Stimulated activated naive B cell treated with anti-CD40 and anti-IgM and Interleukin-4, amounts not matched to agents 10 μg/mL and 1 μg/mL and 100 μg/mL, for 72 hours (primary cell): Measurements from ENCODE around the gene LRRC56.

Experiments used
- ATAC-seq, 2 donors: fragments of 150-1000 bp; cut with Tn5 transposase; replicated peaks; 2 replicates each; pipeline ENCODE4 v1.10.0; 2021; ENCODE audit warnings: moderate library complexity in 1 of 2
- DNase-seq: peaks from one replicate; pipeline ENCODE4 v3.0.0; 2021
- H3K27ac Mint-ChIP-seq: one replicate; pipeline ENCODE4 v1.8.0; 2022; ENCODE audit warnings: mild to moderate bottlenecking, mixed read lengths
- H3K27me3 Mint-ChIP-seq, 2 donors: one replicate each; pipeline ENCODE4 v1.8.0; 2022; ENCODE audit warnings: mixed read lengths in 2 of 2
- H3K36me3 Mint-ChIP-seq, 2 donors: one replicate each; pipeline ENCODE4 v1.8.0; 2022; ENCODE audit warnings: mixed read lengths in 2 of 2, mild to moderate bottlenecking in 1 of 2
- H3K4me1 Mint-ChIP-seq, 2 donors: one replicate each; pipeline ENCODE4 v1.8.0; 2022; ENCODE audit warnings: mixed read lengths in 2 of 2, mild to moderate bottlenecking in 1 of 2
- H3K4me3 Mint-ChIP-seq, 2 donors: one replicate each; pipeline ENCODE4 v1.8.0; 2022; ENCODE audit warnings: mild to moderate bottlenecking in 2 of 2, mixed read lengths in 2 of 2, moderate library complexity in 1 of 2
- H3K9me3 Mint-ChIP-seq, 2 donors: one replicate each; pipeline ENCODE4 v1.8.0; 2022; ENCODE audit warnings: mixed read lengths in 2 of 2, mild to moderate bottlenecking in 1 of 2

The LRRC56 gene

GRCh38 chr11:537622-538430 is 499 bp downstream of the LRRC56 start:
- Mint-ChIP-seq H3K9me3 (no peaks in the 10 kb centered on the region), H3K27me3 (no peaks in the 10 kb centered on the region), H3K4me1 (peaks cover 17 to 32% of the 10 kb centered on the region in 2 donors), H3K27ac (peak overlapping the region; percentile 95), H3K36me3 (peaks cover 0 to 2% of the 10 kb centered on the region in 2 donors), H3K4me3 (peak overlapping the region; percentile 77 to 96)
- ATAC-seq (no peak), DNase-seq (no peak)

GRCh38 chr11:538431-539051 is 1.2 kb downstream of the LRRC56 start:
- no peak overlapping the region for H3K27ac Mint-ChIP-seq

GRCh38 chr11:539971-540481 is 2.7 kb downstream of the LRRC56 start:
- peaks cover 0 to 2% of the 10 kb centered on the region in 2 donors for H3K36me3 Mint-ChIP-seq

More at GRCh38 chr11:538431-539051, 1.2 kb downstream of the LRRC56 start:
- no peaks in the 10 kb centered on the region for H3K9me3 Mint-ChIP-seq
- H3K4me1 Mint-ChIP-seq = peaks cover 17 to 32% of the 10 kb centered on the region in 2 donors
- H3K4me3 Mint-ChIP-seq = no peak overlapping the region
- peaks cover 0 to 2% of the 10 kb centered on the region in 2 donors for H3K36me3 Mint-ChIP-seq
- H3K27me3 Mint-ChIP-seq = no peaks in the 10 kb centered on the region
- DNase-seq (no peak), ATAC-seq (no peak)

GRCh38 chr11:540583-541432 is 3.5 kb downstream of the LRRC56 start:
- Mint-ChIP-seq H3K36me3 (peaks cover 0 to 2% of the 10 kb centered on the region in 2 donors), H3K9me3 (no peaks in the 10 kb centered on the region), H3K27me3 (no peaks in the 10 kb centered on the region), H3K4me1 (peaks cover 14 to 21% of the 10 kb centered on the region in 2 donors), H3K27ac (no peak overlapping the region), H3K4me3 (no peak overlapping the region)
- no peak for DNase-seq
- ATAC-seq = no peak

More at GRCh38 chr11:539971-540481, 2.7 kb downstream of the LRRC56 start:
- Mint-ChIP-seq H3K4me3 (no peak overlapping the region), H3K4me1 (peaks cover 14 to 21% of the 10 kb centered on the region in 2 donors), H3K9me3 (no peaks in the 10 kb centered on the region), H3K27ac (no peak overlapping the region), H3K27me3 (no peaks in the 10 kb centered on the region)
- ATAC-seq (no peak), DNase-seq (no peak)

GRCh38 chr11:541433-541885 is 4.1 kb downstream of the LRRC56 start:
- no peaks in the 10 kb centered on the region for H3K36me3 Mint-ChIP-seq
- DNase-seq (no peak), ATAC-seq (no peak)
- peaks cover 11 to 16% of the 10 kb centered on the region in 2 donors for H3K4me1 Mint-ChIP-seq
- H3K27me3 Mint-ChIP-seq = no peaks in the 10 kb centered on the region
- no peaks in the 10 kb centered on the region for H3K9me3 Mint-ChIP-seq
- no peak overlapping the region for H3K4me3 Mint-ChIP-seq
- no peak overlapping the region for H3K27ac Mint-ChIP-seq

GRCh38 chr11:544817-545166 is 7.5 kb downstream of the LRRC56 start:
- no peaks in the 10 kb centered on the region for H3K27me3 Mint-ChIP-seq
- H3K4me1 Mint-ChIP-seq = peaks cover 0 to 2% of the 10 kb centered on the region in 2 donors
- no peak for DNase-seq
- ATAC-seq = no peak
- no peaks in the 10 kb centered on the region for H3K36me3 Mint-ChIP-seq
- H3K4me3 Mint-ChIP-seq = no peak overlapping the region
- no peak overlapping the region for H3K27ac Mint-ChIP-seq
- H3K9me3 Mint-ChIP-seq = no peaks in the 10 kb centered on the region

- no peak for DNase-seq
- Mint-ChIP-seq H3K4me3 (no peak overlapping the region), H3K4me1 (peaks cover 0 to 2% of the 10 kb centered on the region in 2 donors), H3K9me3 (no peaks in the 10 kb centered on the region), H3K36me3 (peaks cover 0 to under 1% of the 10 kb centered on the region in 2 donors), H3K27me3 (no peaks in the 10 kb centered on the region), H3K27ac (no peak overlapping the region)
- ATAC-seq = no peak
These were observed 7.8 kb downstream of the LRRC56 start for GRCh38 chr11:545171-545570.

- Mint-ChIP-seq H3K27me3 (no peaks in the 10 kb centered on the region), H3K4me1 (peaks cover 0 to 8% of the 10 kb centered on the region in 2 donors), H3K36me3 (peaks cover 0 to 3% of the 10 kb centered on the region in 2 donors), H3K4me3 (no peak overlapping the region), H3K27ac (no peak overlapping the region), H3K9me3 (no peaks in the 10 kb centered on the region)
- no peak for ATAC-seq
- no peak for DNase-seq
These were observed 11.6 kb downstream of the LRRC56 start for GRCh38 chr11:548700-549603.

GRCh38 chr11:550021-550745 is 12.9 kb downstream of the LRRC56 start:
- peaks cover 0 to 3% of the 10 kb centered on the region in 2 donors for H3K36me3 Mint-ChIP-seq
- peaks cover 0 to 12% of the 10 kb centered on the region in 2 donors for H3K4me1 Mint-ChIP-seq
- no peak for DNase-seq
- H3K27ac Mint-ChIP-seq = no peak overlapping the region
- no peak overlapping the region for H3K4me3 Mint-ChIP-seq
- no peaks in the 10 kb centered on the region for H3K27me3 Mint-ChIP-seq
- ATAC-seq = no peak
- no peaks in the 10 kb centered on the region for H3K9me3 Mint-ChIP-seq

GRCh38 chr11:550746-551085 is 13.4 kb downstream of the LRRC56 start:
- ATAC-seq = no peak
- Mint-ChIP-seq H3K9me3 (no peaks in the 10 kb centered on the region), H3K27me3 (no peaks in the 10 kb centered on the region), H3K36me3 (peaks cover 0 to 3% of the 10 kb centered on the region in 2 donors), H3K4me1 (peaks cover 0 to 12% of the 10 kb centered on the region in 2 donors), H3K4me3 (no peak overlapping the region), H3K27ac (no peak overlapping the region)
- DNase-seq = no peak

GRCh38 chr11:551131-551530 is 13.8 kb downstream of the LRRC56 start:
- DNase-seq (no peak), ATAC-seq (no peak)
- Mint-ChIP-seq H3K4me1 (peaks cover 0 to 12% of the 10 kb centered on the region in 2 donors), H3K4me3 (no peak overlapping the region), H3K27ac (no peak overlapping the region), H3K36me3 (peaks cover 0 to 3% of the 10 kb centered on the region in 2 donors), H3K27me3 (peaks cover 0 to under 1% of the 10 kb centered on the region in 2 donors), H3K9me3 (no peaks in the 10 kb centered on the region)

GRCh38 chr11:551596-551995 is 14.3 kb downstream of the LRRC56 start:
- Mint-ChIP-seq H3K4me3 (no peak overlapping the region), H3K27me3 (peaks cover 0 to 5% of the 10 kb centered on the region in 2 donors), H3K36me3 (peaks cover 0 to 3% of the 10 kb centered on the region in 2 donors), H3K4me1 (peaks cover 0 to 12% of the 10 kb centered on the region in 2 donors), H3K9me3 (no peaks in the 10 kb centered on the region), H3K27ac (no peak overlapping the region)
- no peak for ATAC-seq
- DNase-seq = no peak
